HG03159 (cell line): ENCODE results near the gene NELL1.
"Not testable (repeated sequence)": the region's sequence is repeated elsewhere in the genome, so short reads cannot be mapped to it uniquely, and the experiment has no call there.

Experiments used
- ATAC-seq: cut with Tn5 transposase; IDR thresholded peaks from one replicate; pipeline ENCODE4 v1.9.1; 2021; ENCODE audit warnings: mild to moderate bottlenecking, moderate library complexity; ENCODE audit not compliant: unreplicated experiment

The NELL1 gene

GRCh38 chr11:21179770-21180169 is 510.4 kb downstream of the NELL1 start:
- no peak for ATAC-seq

DNA sequence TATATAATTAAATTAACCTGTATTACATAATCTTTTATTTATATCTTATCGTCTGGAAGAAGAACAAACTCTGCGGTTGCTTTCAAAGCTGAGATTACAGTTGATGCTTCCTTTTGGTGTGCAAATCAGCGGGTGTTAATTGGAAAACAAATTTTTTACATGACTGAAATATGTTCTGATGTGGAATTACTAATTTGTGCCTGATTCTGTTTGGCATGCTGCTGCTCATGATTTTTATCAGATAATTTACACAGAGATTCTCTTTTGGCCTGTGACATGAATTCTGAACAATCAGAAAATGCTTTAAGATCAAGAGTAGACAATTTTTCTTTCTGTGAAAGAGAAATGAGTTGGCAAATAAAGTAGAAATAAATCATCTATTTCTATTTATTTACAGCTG is 510.8 kb downstream of the NELL1 start:
- no peak for ATAC-seq

GRCh38 chr11:21185959-21186358 is 516.6 kb downstream of the NELL1 start:
- no peak for ATAC-seq

- no peak for ATAC-seq
Measured at GRCh38 chr11:21190181-21190580, 520.8 kb downstream of the NELL1 start.

DNA sequence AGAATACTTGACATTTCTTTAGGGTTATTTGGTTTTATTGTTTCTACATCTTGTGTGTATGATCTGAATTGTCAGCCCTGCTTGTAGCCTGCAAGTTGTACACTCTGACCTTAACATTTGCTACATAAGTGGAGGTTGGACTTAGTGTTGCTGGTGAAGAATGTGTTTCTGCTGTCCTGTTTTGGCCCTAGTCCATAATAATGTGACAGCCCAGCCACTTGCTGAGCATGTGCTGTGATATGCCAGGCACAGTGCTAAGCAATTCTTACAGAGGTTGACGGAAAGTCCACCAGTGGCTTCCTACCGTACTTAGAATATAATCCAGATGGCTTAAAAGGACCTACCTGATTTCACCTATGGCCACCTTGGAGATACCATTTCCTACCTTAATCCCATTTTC is 526.6 kb downstream of the NELL1 start:
- ATAC-seq: no peak

- ATAC-seq: no peak
Measured at GRCh38 chr11:21198498-21198897, 529.1 kb downstream of the NELL1 start.

DNA sequence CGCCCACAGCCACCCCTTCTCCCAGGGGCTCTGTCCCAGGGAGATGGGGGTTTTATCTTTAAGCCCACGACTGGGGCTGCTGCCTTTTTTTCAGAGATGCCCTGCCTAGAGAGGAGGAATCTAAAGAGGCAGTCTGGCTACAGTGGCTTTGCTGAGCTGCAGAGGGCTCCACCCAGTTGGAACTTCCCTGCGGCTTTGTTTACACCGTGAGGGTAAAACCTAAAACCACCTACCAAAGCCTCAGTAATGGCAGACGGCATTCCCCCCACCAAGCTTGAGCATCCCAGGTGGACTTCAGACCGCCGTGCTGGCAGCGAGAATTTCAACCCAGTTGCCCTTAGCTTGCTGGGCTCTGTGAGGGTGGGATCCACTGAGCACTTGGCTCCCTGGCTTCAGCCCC is 535.8 kb downstream of the NELL1 start:
- no peak for ATAC-seq

- no peak for ATAC-seq
Measured at GRCh38 chr11:21225860-21226259, 556.5 kb downstream of the NELL1 start.

- no peak for ATAC-seq
Measured at GRCh38 chr11:21229224-21229623, 559.8 kb downstream of the NELL1 start.

- ATAC-seq: no peak
Measured at GRCh38 chr11:21250196-21250595, 580.8 kb downstream of the NELL1 start.

DNA sequence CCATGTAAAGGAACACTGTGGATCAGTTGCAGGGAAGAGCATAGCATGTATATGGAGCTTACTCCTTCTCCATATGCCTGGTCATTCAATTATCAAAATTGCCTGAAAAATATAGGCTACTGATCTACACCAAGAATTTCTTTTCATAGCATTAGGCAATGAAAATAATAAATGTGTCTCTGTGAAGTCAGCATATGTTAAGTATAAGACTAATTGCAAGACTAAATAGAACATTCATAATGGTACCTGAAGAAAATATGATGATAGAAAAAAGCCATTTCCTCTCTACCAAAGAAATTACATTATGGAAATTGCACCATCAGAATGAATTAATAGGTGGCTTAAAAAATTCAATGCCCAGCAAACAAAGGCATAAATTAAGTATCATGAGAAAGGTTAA is 584.7 kb downstream of the NELL1 start:
- ATAC-seq: no peak

GRCh38 chr11:21254790-21255189 is 585.4 kb downstream of the NELL1 start:
- no peak for ATAC-seq

DNA sequence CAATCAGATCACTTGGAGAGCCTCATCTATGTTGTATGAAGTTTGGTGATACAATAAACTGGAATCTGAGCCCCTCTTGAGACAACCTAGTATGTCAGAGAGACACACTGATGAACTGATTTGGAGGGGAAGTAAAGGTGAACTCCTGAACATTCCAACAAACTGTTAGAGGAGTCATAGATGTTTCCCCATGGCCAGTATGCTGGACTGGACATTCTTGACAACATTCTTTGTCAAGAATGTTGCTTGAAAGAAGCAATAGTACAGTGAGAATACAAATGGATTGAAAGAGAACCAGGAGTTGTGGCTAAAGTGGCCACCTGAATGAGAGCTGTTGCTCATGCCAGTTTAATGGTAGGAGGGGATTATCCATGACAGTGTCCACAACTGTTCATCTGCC is 588.1 kb downstream of the NELL1 start:
- ATAC-seq: no peak

GRCh38 chr11:21258414-21258813 is 589.0 kb downstream of the NELL1 start:
- ATAC-seq: no peak

- no peak for ATAC-seq
Measured at GRCh38 chr11:21260101-21260500, 590.7 kb downstream of the NELL1 start.

DNA sequence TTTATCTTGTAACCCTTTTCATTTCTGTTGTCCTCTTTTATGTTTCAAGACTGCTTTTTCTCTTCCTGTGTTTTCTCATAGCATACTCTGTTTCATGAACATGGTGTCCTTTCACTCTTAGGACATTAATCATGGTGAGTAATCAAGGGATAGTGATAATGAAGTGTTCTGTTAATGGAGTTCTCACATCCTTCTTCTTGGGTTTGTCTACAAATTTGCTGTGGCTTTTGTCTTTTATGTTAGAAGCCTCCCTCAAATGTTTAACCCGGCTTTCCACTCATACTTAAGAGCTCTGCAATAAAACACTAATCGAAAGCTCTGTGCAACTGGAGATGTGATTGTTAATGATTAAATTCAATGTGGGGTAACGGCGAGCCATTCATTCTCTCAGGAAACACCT is 593.6 kb downstream of the NELL1 start:
- ATAC-seq: no peak

- ATAC-seq: no peak
Measured at GRCh38 chr11:21264125-21264524, 594.7 kb downstream of the NELL1 start.

DNA sequence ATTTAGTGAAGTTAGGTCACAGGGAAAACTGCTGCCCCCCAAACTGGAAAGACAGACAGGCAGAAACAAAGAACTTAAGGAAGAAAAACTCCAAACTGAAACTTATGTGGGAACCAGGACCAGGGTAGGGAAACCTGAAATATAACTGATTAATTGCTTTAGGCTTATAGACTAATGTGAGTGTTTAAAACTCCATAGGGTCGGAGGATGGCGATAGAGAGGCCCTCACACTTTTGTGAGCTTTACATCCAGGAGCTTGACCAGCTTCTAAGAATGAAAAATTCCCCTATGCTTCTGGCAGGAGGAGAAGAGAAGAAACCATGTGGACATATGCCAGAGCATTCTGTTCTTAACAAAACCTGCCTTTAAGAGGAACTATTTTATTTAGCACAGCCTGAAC is 598.6 kb downstream of the NELL1 start:
- ATAC-seq: no peak

GRCh38 chr11:21272139-21272538 is 602.8 kb downstream of the NELL1 start:
- ATAC-seq: not testable (repeated sequence)

GRCh38 chr11:21278840-21279239 is 609.5 kb downstream of the NELL1 start:
- ATAC-seq: no peak

- ATAC-seq: no peak
Measured at GRCh38 chr11:21285104-21285503, 615.7 kb downstream of the NELL1 start.

- no peak for ATAC-seq
Measured at GRCh38 chr11:21289686-21290085, 620.3 kb downstream of the NELL1 start.

DNA sequence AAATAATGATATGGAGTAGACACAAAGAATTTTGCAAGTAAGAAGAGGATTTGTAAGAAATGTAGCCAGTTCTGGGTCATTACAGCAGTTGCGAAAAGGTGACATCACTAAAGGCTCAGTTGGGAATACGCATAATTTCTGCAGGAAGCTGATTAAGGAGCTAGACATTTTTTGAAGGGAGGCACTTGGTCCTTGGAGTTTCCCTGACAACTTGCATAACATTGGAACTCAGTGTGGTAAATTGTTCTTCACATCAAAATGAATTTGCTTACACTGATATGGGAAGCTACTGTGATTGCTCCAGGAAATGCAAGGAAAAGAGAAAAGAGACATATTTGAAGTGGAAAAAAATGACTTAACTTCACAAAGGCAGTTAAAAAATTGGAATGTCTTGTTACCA is 626.1 kb downstream of the NELL1 start:
- no peak for ATAC-seq

GRCh38 chr11:21301981-21302380 is 632.6 kb downstream of the NELL1 start:
- ATAC-seq: no peak
